HG02884 (cell line): Measurements from ENCODE around the gene PODXL.

Experiments
- ATAC-seq: cut with Tn5 transposase; IDR thresholded peaks from one replicate; pipeline ENCODE4 v1.9.1; 2021; ENCODE audit warnings: mild to moderate bottlenecking, moderate library complexity; ENCODE audit not compliant: unreplicated experiment

The PODXL gene

DNA sequence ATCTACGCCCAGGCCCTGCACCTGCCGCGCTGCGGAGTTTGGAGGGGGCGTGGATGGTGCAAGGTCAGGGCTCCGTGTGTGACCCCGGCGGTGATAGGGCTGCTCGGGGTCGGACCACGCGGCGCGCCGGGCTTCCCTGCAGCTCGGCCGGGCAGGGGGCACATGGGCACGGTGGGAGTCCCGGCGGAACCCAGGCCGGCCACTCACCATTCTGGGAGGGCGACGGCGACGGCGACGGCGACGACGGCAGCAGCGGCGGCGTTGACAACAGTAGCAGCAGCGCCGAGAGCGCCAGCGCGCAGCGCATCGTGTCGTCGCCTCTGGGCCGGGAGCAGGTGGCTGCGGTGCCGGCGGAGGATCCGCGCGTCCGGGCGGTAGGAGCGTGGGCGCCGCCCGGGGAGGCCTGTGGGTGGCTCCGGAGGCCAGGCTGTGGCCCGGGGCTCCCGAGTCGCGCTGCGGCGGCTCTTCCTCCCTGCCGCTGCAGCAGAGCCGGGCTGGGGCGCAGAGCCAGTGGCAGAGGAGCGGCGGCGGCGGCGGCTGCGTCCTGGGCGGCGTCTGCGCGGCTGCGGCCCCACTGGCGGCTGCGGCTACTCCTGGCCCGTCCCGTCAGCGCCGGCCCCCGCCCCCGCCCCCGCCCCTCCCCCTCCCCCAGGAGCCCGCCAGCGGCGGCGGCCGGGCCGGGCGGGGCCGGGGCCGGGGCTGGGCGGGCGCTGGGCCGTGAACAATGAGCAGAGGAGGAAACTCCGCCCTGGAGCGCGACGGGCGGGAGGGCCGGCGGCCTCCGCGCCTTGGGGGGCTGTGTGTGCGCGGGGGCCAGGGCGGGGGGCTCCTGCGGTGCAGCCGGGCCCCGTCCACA lies at the start of gene PODXL:
Gene PODXL, minus strand, starts transcription at position 576 of the 856 bp plus-strand sequence. Its CDS starts 269 bp downstream, at position 307.
- ATAC-seq, result peak; percentile 70

DNA sequence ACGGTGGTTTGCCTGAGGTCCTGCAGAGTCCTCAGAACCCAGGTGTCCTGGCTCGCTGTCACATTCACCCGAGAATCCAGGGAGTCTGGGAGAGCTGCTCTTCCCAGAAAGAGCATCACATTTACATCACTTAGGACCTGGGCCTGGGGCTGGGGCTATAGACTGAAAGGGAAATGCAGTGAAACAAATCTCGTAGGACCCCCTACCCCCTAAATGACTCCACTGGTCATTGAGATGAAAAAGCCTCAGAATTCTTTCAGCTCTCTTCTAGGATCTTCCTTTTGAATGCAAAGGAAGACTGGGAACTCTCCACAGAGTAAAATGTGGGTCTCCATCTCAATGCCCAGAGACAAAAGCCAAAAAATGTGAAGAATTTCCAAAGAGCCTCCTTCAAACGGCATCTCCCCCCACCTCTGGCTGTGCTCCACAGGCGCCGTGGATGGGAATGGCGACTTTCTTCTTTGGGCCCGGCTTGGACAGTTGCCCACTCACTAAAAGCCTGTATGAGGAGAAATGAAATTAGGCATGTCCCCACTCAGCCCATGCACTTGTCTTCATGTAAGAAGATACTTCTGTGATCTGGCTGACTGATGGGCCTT lies 49.0 kb upstream of the PODXL start:
- no peak for ATAC-seq

DNA sequence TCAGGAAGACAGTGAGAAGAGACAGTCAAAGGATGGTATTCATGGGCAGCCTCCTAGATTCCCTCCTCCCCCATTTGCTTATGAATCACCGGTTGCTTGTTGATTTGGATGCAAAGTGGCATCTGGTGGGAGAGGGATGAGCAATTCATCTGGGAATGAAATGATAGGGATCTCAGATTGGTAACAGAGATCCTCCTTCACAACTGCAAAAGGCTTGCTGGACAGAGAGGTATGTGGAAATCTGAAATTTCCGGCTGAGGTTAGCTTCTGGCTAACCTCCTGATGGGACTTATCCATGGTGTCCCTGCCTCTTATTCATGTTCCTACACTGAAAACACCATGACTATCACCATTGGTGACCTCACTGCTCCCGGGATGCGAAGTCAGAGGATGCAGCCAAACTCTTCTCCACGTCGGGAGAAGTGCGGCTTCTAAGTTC lies 48.4 kb upstream of the PODXL start:
- ATAC-seq, result no peak

DNA sequence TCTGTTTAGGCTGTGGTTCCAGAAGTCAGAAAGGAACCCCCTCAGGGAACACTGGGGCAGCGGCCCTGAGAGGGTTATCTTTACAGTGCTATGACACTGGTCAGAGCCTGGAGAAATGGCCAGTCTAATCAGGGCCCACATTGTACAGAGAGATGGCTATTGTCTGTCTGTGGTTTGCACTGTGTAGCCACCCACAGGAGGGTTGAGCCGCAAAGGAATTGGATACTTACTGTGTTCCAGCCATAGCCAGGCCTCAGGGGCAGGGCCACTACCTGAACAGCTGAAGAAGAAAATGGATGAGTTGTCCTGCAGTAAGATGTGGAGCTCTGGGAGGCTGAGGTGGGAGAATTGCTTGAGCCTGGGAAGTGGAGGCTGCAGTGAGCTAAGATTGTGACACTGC lies 47.5 kb upstream of the PODXL start:
- no peak for ATAC-seq

DNA sequence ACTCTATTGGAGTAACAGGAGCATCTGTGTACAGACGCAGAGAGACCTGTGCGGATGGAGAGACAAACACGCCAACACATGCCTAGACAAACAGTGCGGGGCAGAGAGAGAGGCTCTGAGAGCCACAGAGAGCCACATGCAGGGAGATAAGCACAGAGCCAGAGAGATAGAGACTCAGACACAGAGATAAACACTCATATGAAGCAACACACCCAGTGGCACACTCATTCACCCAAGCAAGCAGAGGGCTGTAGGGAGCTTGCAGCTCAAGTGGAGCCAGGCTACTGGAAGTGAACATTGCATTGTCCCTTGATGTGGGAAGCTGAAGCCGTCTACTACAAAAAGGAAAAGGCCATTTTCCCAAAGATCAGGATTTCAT lies 46.6 kb upstream of the PODXL start:
- no peak for ATAC-seq

DNA sequence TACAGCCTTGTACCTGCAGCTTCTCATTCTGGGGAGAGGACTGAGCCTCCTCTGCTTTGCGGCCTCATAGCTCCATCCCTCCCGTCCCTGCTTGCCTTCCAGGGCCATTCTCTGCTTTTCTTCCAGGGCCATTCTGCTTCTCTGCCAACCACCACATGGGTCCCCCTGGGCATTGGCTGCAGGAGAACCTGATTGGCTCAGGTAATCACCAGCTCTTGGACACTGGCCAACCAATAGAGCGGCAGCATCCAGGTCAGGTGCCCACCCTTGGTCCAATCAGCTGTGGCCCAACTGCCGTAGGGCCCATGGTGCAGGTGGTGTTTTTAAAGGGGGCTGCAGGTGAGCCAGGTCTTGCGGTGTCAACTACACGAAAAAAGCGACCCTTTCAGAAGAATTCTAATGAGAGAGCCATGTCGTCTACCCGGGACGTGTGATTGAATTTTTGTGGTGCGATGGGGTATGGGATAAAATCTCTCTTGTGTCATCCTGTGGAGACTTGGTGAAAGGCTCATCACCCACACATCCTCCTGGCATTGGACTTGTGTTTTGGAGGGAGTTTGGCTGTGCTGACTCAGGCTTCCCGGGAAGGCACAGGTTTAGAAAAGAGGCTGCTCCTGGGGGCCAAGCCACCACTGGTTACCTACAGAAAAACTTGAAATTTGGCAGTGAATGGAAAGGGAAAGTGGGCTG lies 46.0 kb upstream of the PODXL start:
- no peak for ATAC-seq

DNA sequence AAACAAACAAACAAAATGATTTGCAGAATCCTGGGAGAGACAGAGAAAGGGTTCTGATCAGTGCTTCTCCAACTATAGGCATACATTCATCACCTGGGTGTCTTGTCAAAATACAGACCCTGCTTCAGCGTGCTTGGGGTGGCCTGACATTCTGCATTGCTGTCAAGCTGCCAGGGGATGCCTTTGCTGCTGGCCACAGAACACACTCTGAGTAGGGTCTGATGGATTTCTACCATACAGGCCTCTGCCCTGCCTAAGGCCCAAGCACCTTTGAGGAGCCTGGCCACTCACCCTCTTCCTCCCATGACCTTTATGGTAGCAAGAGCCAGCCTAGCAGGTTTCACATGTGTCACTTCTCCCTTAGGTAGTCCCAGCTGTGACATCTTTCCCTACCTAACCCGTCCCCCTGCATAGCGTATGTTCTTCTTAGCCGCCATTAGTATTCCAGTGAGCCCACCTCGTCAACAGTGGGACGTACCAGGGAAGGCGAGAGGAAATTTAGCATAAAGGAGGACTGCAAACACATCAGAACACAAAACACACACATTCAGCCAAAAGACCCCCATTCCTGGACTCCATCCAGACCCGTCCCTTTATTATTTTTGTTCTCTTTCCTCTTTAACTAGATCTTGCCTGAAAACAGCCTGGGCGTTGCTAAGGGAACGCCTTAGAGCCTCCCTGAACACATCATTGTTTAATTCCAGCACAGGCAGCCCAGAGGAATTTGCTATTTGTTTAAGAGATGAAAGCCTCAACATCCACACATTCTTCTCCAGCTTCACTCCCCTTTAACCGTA lies 43.9 kb upstream of the PODXL start:
- ATAC-seq, result no peak

DNA sequence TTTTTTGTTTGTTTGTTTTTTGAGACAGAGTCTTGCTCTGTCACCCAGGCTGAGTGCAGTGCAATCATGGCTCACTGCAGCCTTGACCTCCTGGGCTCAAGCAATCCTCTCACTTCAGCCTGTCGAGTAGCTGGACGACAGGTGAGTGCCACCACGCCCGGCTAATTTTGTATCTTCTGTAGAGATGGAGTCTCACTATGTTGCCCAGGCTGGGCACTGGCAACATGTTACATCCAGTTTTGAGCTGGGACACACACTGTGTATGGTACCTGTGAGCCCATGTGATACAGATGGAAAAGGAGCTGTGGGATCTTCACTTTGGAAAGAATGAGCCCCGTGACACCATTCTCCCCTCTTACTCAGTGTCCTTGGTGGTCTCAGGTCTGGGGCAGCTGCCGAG lies 40.4 kb upstream of the PODXL start:
- ATAC-seq, result no peak

DNA sequence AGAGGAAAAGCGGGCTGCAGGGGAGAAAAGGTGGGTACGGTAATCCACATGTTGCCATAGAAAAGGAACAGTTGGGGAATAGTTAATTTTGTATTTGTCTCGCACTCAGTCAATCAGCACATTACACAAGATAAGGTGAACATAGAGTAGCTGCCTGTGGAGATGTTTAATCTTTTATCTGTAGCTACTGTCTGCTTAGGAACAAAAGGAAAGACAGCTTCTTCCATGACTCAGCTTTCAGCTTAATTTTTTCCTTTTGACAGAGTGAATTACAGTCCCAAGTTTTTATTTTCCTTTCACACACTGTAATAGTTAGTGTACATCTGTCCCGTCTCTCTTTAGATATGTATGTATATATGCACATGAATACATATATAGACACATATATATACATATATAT lies 39.3 kb upstream of the PODXL start:
- no peak for ATAC-seq

DNA sequence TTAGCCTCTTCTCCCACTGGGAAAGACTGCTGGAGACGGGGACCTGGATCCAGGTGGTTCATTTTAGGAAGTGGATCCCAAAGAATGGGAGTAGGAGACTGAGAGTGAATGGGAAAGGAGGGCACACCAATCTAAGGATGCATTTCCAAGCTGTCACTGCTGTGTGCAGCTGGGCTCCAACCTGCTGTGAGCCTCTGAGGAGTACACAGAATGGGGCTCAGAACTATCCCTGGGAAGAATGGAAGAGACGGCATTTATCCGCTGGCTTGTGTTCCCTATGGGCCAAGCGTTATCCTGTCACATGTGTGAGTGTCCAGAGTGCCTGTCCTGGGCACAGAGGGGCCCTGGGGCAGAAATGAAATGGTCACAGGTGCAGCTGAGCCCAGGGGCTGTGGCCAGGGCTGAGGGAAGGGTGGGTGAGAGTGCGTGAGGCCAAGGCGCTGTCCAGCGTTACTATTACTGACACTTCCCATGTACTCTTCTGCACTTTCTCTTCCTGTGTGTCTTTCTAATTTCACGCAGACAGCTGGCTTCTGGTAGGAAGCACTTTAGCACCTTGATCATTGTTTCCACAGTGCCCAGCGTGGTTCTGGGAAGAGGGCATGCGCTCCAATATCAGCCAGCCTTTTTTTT lies 35.4 kb upstream of the PODXL start:
- no peak for ATAC-seq

DNA sequence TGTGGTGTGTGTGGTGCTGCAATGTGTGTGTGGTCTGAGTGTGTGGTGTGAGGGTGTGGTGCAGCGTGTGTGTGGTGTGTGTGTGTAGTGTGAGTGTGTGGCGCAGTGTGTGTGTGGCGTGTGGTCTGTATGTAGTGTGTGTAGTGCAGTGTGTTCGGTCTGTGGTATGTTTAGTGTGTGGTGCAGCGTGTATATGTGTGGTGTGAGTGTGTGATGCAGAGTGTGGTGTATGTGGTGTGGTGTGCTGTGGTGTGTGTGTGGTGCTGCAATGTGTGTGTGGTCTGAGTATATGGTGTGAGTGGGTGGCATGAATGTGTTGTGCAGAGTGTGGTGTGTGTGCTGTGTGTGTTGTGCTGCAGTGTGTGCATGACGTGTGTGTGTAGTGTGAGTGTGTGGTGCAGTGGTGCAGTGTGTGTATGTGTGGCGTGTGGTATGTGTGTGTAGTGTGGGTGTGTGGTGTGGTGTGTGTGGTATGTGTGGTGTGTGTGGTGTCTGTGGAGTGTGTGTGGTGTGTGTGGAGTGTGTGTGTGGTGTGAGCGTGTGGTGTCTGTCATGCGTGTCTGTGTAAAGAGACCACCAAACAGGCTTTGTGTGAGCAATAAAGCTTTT lies 31.0 kb upstream of the PODXL start:
- ATAC-seq, result no peak

DNA sequence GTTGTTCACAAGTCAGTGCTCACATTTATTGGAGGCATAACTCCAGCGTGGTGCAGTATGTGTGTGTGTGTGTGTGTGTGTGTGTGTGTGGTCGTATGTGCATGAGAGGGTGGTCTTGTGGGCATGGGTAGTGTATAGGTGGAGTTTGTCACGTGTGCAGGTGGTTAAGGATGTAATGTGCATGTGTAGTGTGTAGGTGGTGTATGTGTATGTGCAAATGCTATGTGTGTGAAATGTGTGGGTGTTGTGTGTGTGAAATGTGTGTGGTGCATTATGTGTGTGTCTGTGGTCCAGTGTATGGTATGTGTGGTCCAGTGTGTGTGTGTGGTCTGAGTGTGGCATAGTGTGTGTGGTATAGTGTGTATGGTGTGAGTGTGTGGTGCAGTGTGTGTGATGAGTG lies 30.3 kb upstream of the PODXL start:
- ATAC-seq, result no peak

DNA sequence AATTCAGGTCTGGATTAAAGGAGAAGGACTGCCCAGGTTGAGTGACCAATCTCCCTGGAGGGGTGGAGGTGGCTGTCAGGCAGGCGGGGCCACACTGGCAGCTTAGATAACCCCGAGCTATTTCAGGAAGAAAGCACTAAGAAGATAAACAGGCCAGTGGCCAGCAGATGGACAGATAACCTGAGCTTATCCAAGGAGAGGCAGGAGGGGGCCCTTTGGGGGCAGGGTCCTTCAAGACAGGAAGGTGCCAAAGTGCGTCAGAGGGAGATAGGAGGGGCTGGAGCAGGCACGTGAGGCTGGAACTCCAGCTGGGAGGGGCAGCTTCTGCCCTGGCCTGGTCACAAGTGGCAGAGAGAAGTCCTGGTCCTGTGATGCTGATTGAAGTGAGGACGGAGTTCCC lies 29.8 kb upstream of the PODXL start:
- no peak for ATAC-seq

DNA sequence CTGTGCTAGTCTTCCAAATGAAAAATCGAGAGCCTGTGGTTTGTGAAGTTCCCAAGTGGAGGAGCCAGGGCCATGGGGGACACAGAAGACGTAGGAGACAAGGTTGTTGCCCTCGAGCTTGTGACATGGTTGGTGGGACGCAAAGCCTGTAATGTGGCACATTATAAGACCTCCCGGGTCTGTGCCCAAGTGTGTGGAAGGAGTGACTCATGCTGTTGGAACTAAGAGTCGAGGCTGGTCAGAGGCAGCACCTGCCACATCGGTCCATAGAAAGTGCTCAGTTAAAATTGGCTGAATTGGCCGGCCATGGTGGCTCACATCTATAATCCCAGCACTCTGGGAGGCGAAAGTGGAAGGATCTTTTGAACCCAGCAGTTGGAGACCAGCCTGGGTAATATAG lies 27.0 kb upstream of the PODXL start:
- ATAC-seq, result no peak

DNA sequence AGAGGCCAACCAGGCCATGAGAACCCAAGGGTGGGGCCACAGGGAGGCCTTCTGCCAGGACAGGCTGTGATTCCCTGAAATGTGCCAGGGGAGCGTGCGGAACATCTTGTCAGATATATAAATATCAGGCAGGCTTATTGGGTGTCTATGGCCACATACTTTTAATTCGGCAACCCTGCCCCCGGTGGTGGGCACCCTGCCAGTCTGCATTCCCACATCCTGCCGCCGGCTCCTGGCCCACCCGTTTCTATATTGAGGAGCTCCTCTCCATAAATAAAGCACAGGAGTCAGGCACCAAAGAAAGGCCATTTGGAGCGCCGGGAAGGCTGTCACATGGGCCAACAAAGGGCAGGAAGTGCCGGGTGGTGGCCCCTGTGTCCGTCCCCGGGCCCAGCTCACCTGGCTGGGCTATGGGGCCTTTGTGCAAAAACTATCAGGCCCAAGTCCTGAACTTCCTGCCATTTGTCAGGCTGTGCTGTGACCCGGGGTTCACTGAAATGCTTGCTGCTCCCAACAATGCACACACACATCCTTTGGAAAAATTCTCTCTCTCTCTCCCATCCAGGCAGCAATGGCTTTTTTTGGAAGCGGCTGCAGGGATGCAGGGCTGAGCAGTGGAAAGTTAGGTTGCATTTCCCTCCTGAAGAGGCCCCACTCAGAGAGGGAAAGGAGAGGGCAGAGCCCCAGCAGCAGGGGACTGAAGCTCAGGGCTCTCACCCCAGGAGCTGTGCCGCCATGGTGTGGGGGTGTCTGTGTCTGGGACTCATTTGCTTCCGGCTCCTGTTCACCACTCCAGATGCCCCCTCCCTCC lies 25.0 kb upstream of the PODXL start:
- no peak for ATAC-seq

DNA sequence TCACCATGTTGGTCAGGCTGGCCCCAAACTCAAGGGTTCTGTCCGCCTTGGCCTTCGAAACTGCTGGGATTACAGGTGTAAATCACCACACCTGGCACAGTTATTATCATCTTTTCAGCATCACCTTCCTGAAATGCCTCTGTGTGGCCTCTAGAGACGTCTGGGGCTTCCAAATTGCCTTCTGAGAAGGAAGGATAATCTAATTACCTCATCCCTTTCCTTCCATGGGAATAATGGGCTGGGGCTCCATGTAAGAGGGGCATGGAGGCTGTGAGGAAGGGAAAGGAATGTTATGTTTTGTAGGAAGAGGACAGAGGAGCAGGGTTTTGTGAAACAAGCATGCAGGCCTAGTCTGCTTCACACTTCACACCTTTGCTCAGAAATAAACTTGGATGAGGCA lies 22.2 kb upstream of the PODXL start:
- no peak for ATAC-seq

DNA sequence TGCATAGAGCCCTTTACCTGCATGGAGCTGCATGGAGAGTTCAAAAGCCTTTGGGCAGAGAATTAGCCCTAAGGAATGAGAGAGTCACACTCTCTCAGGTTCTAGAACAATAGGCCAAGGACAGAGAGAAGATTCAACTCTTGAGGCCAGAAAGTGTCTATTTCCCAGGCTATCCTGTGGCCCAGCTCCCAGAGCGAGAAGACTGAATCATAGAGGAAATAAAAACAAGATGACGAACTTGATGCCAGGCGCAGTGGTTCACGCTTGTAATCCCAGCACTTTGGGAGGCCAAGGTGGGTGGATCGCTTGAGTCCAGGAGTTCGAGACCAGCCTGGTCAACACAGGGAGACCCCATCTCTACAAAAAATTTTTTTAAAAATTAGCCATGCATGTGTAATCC lies 18.3 kb upstream of the PODXL start:
- no peak for ATAC-seq

DNA sequence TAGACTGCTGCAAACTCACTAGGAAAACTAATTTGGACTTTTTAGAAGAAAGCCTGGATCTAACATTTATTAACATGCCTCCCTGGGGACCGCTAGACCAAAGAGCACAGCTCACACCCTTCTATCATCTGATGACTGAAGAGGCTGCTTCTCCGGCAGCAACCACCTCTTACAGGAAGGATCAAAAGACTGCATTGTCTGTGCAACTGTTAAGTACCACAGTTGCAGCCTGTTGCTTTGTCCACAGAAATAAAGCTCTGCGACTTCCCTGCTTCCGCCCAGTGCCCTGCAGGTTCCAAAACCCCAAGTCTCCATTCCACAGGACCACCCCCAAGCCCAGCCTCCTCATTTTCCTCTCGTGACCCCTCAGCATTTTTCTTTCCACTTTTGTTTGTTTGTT lies 14.0 kb upstream of the PODXL start:
- no peak for ATAC-seq

DNA sequence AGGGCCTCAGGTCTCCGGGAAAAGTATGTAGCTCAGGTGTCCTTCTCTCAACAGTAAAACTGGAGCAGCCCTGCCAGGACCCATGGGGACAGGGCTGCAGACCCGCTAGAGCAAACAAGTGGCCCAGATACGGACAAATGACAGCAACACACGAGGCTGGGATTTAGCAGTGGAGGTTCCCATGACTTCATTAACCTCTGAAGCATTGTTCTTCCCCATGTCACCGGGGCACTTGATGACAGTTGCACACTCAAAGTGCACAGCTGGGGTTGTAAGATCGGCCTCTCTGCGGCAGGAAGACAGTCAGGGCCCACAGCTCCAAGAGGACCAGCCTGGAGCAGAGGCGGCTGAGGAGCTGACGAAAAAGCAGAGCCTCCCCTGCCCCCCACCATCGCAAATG lies 12.5 kb upstream of the PODXL start:
- no peak for ATAC-seq

DNA sequence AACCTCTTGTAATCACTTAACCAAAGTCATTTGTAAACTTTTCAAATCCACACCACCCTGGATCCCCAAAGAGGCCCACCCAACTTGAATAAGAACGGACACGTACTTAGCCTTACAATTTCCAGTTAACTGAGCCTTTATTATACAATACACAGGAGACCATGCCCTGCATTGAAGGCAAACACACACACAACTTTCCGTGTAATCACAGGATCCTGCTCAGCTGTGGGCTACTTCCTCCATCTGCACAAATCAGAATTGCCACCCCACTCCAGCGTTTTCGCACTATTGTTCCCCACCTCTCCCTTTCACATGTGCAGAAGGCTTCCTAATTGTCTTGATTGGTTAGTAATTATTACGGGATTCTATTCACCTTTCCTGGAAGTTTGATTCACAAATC lies 12.1 kb upstream of the PODXL start:
- no peak for ATAC-seq
